ENCODE data around the gene GOLGA8K.
"Not testable (repeated sequence)": the region's sequence is repeated elsewhere in the genome, so short reads cannot be mapped to it uniquely, and the experiment has no call there.

- not testable (repeated sequence) for TF ChIP-seq MAX (IDR thresholded peaks at IDR 0.05); CTCF (IDR thresholded peaks at IDR 0.05; ENCODE audit: control extremely low read depth in 1 of 3, insufficient read depth in 1 of 3, low read depth in 1 of 3, low read length in 3 of 3); EZH2 (IDR thresholded peaks at IDR 0.05; ENCODE audit: low read depth, low read length, severe bottlenecking); NRF1 (IDR thresholded peaks at IDR 0.05; ENCODE audit: low read depth, low read length)
Measured at GRCh38 chr15:32356909-32357308, 46.2 kb downstream of the GOLGA8K start.

Data from H1 (cell line).